ENCODE results near the gene TFB2M.

- TF ChIP-seq, protein P1, sequence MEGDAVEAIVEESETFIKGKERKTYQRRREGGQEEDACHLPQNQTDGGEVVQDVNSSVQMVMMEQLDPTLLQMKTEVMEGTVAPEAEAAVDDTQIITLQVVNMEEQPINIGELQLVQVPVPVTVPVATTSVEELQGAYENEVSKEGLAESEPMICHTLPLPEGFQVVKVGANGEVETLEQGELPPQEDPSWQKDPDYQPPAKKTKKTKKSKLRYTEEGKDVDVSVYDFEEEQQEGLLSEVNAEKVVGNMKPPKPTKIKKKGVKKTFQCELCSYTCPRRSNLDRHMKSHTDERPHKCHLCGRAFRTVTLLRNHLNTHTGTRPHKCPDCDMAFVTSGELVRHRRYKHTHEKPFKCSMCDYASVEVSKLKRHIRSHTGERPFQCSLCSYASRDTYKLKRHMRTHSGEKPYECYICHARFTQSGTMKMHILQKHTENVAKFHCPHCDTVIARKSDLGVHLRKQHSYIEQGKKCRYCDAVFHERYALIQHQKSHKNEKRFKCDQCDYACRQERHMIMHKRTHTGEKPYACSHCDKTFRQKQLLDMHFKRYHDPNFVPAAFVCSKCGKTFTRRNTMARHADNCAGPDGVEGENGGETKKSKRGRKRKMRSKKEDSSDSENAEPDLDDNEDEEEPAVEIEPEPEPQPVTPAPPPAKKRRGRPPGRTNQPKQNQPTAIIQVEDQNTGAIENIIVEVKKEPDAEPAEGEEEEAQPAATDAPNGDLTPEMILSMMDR (IDR thresholded peaks at IDR 0.05; ENCODE audit: low read depth, low read length): no peak
- TF ChIP-seq MAX (IDR thresholded peaks at IDR 0.05; ENCODE audit: low read depth, low read length): no peak
Observed at GRCh38 chr1:246609632-246610031, 43.6 kb upstream of the TFB2M start.
